ENCODE data around the gene DUS3L. TPM values are rescaled to one million over a fixed set of nuclear protein-coding genes. Genes with fewer than 3 reads are reported as not detected.

DUS3L gene
- total RNA-seq, 1 donor from 2014 or later: 35.1 TPM

DNA sequence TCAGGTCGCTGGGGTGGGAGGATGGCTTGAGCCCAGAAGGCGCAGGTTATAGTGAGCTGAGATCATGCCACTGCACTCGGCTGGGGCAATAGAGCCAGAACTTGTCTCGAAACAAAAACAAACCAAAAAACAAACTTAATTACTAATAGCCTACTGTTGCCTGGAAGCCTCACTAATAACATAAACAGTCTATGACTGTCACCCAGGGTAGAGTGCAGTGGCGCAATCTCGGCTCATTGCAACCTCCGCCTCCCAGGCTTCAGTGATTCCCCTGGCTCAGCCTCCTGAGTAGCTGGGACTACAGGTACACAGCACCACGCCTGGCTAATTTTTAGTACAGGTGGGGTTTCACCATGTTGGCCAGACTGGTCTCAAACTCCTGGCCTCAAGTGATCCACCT, 52.5 kb downstream of the DUS3L start:
- no peak overlapping the region for H3K4me3 ChIP-seq (ENCODE audit: low read depth, low read length)
- TF ChIP-seq, protein P1, sequence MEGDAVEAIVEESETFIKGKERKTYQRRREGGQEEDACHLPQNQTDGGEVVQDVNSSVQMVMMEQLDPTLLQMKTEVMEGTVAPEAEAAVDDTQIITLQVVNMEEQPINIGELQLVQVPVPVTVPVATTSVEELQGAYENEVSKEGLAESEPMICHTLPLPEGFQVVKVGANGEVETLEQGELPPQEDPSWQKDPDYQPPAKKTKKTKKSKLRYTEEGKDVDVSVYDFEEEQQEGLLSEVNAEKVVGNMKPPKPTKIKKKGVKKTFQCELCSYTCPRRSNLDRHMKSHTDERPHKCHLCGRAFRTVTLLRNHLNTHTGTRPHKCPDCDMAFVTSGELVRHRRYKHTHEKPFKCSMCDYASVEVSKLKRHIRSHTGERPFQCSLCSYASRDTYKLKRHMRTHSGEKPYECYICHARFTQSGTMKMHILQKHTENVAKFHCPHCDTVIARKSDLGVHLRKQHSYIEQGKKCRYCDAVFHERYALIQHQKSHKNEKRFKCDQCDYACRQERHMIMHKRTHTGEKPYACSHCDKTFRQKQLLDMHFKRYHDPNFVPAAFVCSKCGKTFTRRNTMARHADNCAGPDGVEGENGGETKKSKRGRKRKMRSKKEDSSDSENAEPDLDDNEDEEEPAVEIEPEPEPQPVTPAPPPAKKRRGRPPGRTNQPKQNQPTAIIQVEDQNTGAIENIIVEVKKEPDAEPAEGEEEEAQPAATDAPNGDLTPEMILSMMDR (conservative IDR thresholded peaks at IDR 0.05; ENCODE audit: low read depth, low read length): no peak
- no peak for DNase-seq (ENCODE audit: low read depth)

Other genes with a start within 250 kb of the DUS3L start
- gene TINCR, start 223.2 kb downstream of the DUS3L start, total RNA-seq: 0.36 TPM in 1 of 2 replicates, not detected in the other
- gene SAFB2, start 168.4 kb downstream of the DUS3L start, total RNA-seq: 17.6 and 20.5 TPM in 2 replicates
- gene SAFB, start 168.1 kb downstream of the DUS3L start, total RNA-seq: 58.6 and 65.6 TPM in 2 replicates
- gene MICOS13, start 110.6 kb downstream of the DUS3L start, total RNA-seq: 61.2 and 67.6 TPM in 2 replicates
- 4.3 and 13.5 TPM in 2 replicates for gene HSD11B1L, start 110.1 kb downstream of the DUS3L start, total RNA-seq
- gene RPL36, start 100.9 kb downstream of the DUS3L start, total RNA-seq: 808 and 1,224 TPM in 2 replicates
- 115 and 134 TPM in 2 replicates for gene LONP1, start 71.0 kb downstream of the DUS3L start, total RNA-seq
- gene CATSPERD, start 70.5 kb downstream of the DUS3L start, total RNA-seq: 0.65 TPM in 1 of 2 replicates, not detected in the other
- 1.5 TPM in 1 of 2 replicates, not detected in the other for gene PRR22, start 6.4 kb downstream of the DUS3L start, total RNA-seq
- 0.69 and 0.94 TPM in 2 replicates for gene NRTN, start 13.9 kb upstream of the DUS3L start, total RNA-seq
- not detected in 2 replicates for gene FUT6, start 48.5 kb upstream of the DUS3L start, total RNA-seq
- 1.4 and 5.4 TPM in 2 replicates for gene FUT3, start 60.3 kb upstream of the DUS3L start, total RNA-seq
- gene FUT5, start 79.4 kb upstream of the DUS3L start, total RNA-seq: not detected in 2 replicates
- gene NDUFA11, start 112.6 kb upstream of the DUS3L start, total RNA-seq: 246 and 384 TPM in 2 replicates
- 0.87 and 2.2 TPM in 2 replicates for gene VMAC, start 113.7 kb upstream of the DUS3L start, total RNA-seq
- 4.2 and 10.5 TPM in 2 replicates for gene CAPS, start 123.1 kb upstream of the DUS3L start, total RNA-seq
- 77.3 and 81.9 TPM in 2 replicates for gene RANBP3, start 187.0 kb upstream of the DUS3L start, total RNA-seq